H1 (cell line): Measurements from ENCODE around the gene HDLBP. TPM values are rescaled to one million over a fixed set of nuclear protein-coding genes. Genes with fewer than 3 reads are reported as not detected.

Source experiments
- BACH1 ChIP-seq: IDR thresholded peaks from 2 replicates; pipeline ENCODE4 v1.6.1; 2012; ENCODE audit warnings: low read length, improper control_type of control experiment
- CTBP2 ChIP-seq: IDR thresholded peaks from 2 replicates; pipeline ENCODE4 v1.7.0; 2011; ENCODE audit warnings: borderline replicate concordance, mild to moderate bottlenecking, moderate library complexity, mixed read lengths, low read length; ENCODE audit not compliant: insufficient read depth, insufficient read length
- HDAC6 ChIP-seq: IDR thresholded peaks from one replicate; pipeline ENCODE4 v1.7.1; 2012; ENCODE audit warnings: low read depth, mild to moderate bottlenecking, inconsistent platforms, low read length, moderate library complexity
- PHF8 ChIP-seq: fragments of 200-600 bp; sonication (generic); conservative IDR thresholded peaks from 2 replicates; pipeline ENCODE4 v1.7.1; 2012; ENCODE audit warnings: low read depth, mild to moderate bottlenecking, inconsistent platforms, low read length, moderate library complexity
- POU5F1 ChIP-seq: IDR thresholded peaks from 2 replicates; pipeline ENCODE4 v1.6.1; 2011; ENCODE audit warnings: low read depth, mild to moderate bottlenecking, low read length, moderate library complexity
- RAD21 ChIP-seq, 2 experiments: IDR thresholded peaks in 1 of 2; conservative IDR thresholded peaks in 1 of 2; 2 replicates each; pipeline ENCODE4 v1.6.1; 2011; ENCODE audit warnings: low read depth in 2 of 2, low read length in 2 of 2, improper control_type of control experiment in 1 of 2, inconsistent platforms in 1 of 2, mild to moderate bottlenecking in 1 of 2, moderate library complexity in 1 of 2
- SP1 ChIP-seq: IDR thresholded peaks from 2 replicates; pipeline ENCODE4 v1.6.1; 2011; ENCODE audit warnings: low read depth, low read length
- polyA plus RNA-seq, 7 experiments: library from polyadenylated mRNA; depleted of rRNA in 3 of 7; stranded (reverse) in 5 of 7; unstranded in 2 of 7; fragments of >200 nt in 5 of 7; fragments of 200-250 nt in 2 of 7; gene quantifications; 1 replicate in 5 of 7; 2 replicates in 1 of 7; 4 replicates in 1 of 7; pipeline versions ENCODE4 v1.2.1 to v1.2.3, GENCODE V29; 2011 to 2013; ENCODE audit warnings: missing spikeins in 2 of 7, mixed read lengths in 2 of 7
- total RNA-seq: library from RNA; stranded (reverse); fragmentation: NEBNext Ultra II Directional; extraction: Animal tissue kit (Norgen Biotek cat#: 25700); gene quantifications from 2 replicates; pipeline ENCODE4 v1.2.1, GENCODE V29; 2021
- TF ChIP-seq, protein P1 (sequence below): fragments of 300-600 bp; sonication (generic); IDR thresholded peaks from 2 replicates; pipeline ENCODE4 v1.7.1; 2012; ENCODE audit warnings: low read length, moderate library complexity, mild to moderate bottlenecking, inconsistent platforms; ENCODE audit not compliant: insufficient replicate concordance

Gene HDLBP
- total and polyA plus RNA-seq, 2 of the 8 experiments (the other 6 are each of a cell fraction or from before 2014, with no cell fraction given): 185 to 360 TPM

DNA sequence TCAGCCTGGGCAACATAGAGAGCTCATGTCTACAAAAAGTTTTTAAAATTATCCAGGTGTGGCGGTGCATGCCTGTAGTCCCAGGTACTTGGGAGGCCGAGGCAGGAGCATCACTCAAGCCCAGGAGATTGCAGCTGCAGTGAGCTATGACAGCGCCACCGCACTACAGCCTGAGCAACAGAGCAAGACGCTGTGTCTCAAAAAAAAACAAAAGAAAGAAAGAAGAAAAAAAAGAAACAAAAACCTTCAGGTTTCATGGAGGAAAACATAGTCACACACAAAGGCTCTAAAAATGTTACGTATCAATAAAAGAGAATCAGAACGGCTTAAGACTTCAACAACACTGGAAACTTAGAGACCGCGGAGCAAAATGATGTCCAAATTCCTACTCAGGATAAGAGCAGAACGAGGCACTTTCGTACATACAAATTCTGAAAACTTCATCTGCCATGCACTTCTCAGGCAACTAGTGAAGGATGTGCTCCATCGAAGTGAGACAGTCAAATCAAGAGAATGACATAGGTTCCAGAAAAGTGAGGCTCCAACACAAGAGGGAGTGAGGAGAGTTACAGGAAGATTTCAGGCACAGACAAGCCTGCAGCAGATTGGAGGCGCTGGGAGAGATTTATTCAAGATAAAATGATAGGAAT is 4.4 kb downstream of the HDLBP start (continued):
- TF ChIP-seq, protein P1, sequence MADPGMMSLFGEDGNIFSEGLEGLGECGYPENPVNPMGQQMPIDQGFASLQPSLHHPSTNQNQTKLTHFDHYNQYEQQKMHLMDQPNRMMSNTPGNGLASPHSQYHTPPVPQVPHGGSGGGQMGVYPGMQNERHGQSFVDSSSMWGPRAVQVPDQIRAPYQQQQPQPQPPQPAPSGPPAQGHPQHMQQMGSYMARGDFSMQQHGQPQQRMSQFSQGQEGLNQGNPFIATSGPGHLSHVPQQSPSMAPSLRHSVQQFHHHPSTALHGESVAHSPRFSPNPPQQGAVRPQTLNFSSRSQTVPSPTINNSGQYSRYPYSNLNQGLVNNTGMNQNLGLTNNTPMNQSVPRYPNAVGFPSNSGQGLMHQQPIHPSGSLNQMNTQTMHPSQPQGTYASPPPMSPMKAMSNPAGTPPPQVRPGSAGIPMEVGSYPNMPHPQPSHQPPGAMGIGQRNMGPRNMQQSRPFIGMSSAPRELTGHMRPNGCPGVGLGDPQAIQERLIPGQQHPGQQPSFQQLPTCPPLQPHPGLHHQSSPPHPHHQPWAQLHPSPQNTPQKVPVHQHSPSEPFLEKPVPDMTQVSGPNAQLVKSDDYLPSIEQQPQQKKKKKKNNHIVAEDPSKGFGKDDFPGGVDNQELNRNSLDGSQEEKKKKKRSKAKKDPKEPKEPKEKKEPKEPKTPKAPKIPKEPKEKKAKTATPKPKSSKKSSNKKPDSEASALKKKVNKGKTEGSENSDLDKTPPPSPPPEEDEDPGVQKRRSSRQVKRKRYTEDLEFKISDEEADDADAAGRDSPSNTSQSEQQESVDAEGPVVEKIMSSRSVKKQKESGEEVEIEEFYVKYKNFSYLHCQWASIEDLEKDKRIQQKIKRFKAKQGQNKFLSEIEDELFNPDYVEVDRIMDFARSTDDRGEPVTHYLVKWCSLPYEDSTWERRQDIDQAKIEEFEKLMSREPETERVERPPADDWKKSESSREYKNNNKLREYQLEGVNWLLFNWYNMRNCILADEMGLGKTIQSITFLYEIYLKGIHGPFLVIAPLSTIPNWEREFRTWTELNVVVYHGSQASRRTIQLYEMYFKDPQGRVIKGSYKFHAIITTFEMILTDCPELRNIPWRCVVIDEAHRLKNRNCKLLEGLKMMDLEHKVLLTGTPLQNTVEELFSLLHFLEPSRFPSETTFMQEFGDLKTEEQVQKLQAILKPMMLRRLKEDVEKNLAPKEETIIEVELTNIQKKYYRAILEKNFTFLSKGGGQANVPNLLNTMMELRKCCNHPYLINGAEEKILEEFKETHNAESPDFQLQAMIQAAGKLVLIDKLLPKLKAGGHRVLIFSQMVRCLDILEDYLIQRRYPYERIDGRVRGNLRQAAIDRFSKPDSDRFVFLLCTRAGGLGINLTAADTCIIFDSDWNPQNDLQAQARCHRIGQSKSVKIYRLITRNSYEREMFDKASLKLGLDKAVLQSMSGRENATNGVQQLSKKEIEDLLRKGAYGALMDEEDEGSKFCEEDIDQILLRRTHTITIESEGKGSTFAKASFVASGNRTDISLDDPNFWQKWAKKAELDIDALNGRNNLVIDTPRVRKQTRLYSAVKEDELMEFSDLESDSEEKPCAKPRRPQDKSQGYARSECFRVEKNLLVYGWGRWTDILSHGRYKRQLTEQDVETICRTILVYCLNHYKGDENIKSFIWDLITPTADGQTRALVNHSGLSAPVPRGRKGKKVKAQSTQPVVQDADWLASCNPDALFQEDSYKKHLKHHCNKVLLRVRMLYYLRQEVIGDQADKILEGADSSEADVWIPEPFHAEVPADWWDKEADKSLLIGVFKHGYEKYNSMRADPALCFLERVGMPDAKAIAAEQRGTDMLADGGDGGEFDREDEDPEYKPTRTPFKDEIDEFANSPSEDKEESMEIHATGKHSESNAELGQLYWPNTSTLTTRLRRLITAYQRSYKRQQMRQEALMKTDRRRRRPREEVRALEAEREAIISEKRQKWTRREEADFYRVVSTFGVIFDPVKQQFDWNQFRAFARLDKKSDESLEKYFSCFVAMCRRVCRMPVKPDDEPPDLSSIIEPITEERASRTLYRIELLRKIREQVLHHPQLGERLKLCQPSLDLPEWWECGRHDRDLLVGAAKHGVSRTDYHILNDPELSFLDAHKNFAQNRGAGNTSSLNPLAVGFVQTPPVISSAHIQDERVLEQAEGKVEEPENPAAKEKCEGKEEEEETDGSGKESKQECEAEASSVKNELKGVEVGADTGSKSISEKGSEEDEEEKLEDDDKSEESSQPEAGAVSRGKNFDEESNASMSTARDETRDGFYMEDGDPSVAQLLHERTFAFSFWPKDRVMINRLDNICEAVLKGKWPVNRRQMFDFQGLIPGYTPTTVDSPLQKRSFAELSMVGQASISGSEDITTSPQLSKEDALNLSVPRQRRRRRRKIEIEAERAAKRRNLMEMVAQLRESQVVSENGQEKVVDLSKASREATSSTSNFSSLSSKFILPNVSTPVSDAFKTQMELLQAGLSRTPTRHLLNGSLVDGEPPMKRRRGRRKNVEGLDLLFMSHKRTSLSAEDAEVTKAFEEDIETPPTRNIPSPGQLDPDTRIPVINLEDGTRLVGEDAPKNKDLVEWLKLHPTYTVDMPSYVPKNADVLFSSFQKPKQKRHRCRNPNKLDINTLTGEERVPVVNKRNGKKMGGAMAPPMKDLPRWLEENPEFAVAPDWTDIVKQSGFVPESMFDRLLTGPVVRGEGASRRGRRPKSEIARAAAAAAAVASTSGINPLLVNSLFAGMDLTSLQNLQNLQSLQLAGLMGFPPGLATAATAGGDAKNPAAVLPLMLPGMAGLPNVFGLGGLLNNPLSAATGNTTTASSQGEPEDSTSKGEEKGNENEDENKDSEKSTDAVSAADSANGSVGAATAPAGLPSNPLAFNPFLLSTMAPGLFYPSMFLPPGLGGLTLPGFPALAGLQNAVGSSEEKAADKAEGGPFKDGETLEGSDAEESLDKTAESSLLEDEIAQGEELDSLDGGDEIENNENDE: no peak
- TF ChIP-seq RAD21 (IDR thresholded peaks at IDR 0.05 in 1 of 2, conservative IDR thresholded peaks at IDR 0.05 in 1 of 2; ENCODE audit: low read depth in 2 of 2, low read length in 2 of 2) (no peak), BACH1 (no peak), POU5F1 (no peak), HDAC6 (no peak), CTBP2 (no peak), PHF8 (no peak), SP1 (no peak)
